Astrocyte of the hippocampus (primary cell): ENCODE measurements around the gene PEX11G.
A peak's percentile ranks its signal among the peaks of the same experiment; 100 is the strongest.
"Not testable (repeated sequence)": the region's sequence is repeated elsewhere in the genome, so short reads cannot be mapped to it uniquely, and the experiment has no call there.

Experiments used
- DNase-seq: peaks from one replicate; pipeline ENCODE4 v3.0.0; 2011; ENCODE audit warnings: low read depth, low spot score

Gene PEX11G

GRCh38 chr19:7467009-7467989 is 21.5 kb downstream of the PEX11G start:
- no peak for DNase-seq

- no peak for DNase-seq
These were observed 25.3 kb downstream of the PEX11G start for GRCh38 chr19:7463575-7463974.

- DNase-seq: no peak
These were observed 26.8 kb downstream of the PEX11G start for GRCh38 chr19:7461841-7462629.

GRCh38 chr19:7460562-7460966 is 28.3 kb downstream of the PEX11G start:
- DNase-seq: peak; percentile 90

- no peak for DNase-seq
These were observed 29.1 kb downstream of the PEX11G start for GRCh38 chr19:7459773-7460172.

GRCh38 chr19:7458675-7459074 is 30.2 kb downstream of the PEX11G start:
- DNase-seq: no peak

GRCh38 chr19:7456964-7457541 is 31.8 kb downstream of the PEX11G start:
- no peak for DNase-seq

GRCh38 chr19:7455600-7456296 is 33.1 kb downstream of the PEX11G start:
- no peak for DNase-seq

- no peak for DNase-seq
These were observed 33.8 kb downstream of the PEX11G start for GRCh38 chr19:7454998-7455397.

GRCh38 chr19:7450243-7451223 is 38.3 kb downstream of the PEX11G start:
- peak; percentile 49 for DNase-seq

- not testable (repeated sequence) for DNase-seq
These were observed 39.3 kb downstream of the PEX11G start for GRCh38 chr19:7449391-7450070.

GRCh38 chr19:7447648-7448047 is 41.2 kb downstream of the PEX11G start:
- DNase-seq: no peak

GRCh38 chr19:7445104-7445503 is 43.7 kb downstream of the PEX11G start:
- no peak for DNase-seq

GRCh38 chr19:7444042-7444441 is 44.8 kb downstream of the PEX11G start:
- no peak for DNase-seq

- no peak for DNase-seq
These were observed 46.4 kb downstream of the PEX11G start for GRCh38 chr19:7442423-7442822.

GRCh38 chr19:7441468-7442146 is 47.2 kb downstream of the PEX11G start:
- no peak for DNase-seq

GRCh38 chr19:7440188-7440975 is 48.5 kb downstream of the PEX11G start:
- no peak for DNase-seq

GRCh38 chr19:7435586-7435985 is 53.2 kb downstream of the PEX11G start:
- no peak for DNase-seq
